NCI-H526 (cell line): ENCODE measurements around the gene B3GNT3.
A peak's percentile ranks its signal among the peaks of the same experiment; 100 is the strongest.

Experiments used
- DNase-seq, 2 experiments: peaks; one replicate each; lab custom pipeline; 2025; lab: John Stamatoyannopoulos, UW

B3GNT3 gene

DNA sequence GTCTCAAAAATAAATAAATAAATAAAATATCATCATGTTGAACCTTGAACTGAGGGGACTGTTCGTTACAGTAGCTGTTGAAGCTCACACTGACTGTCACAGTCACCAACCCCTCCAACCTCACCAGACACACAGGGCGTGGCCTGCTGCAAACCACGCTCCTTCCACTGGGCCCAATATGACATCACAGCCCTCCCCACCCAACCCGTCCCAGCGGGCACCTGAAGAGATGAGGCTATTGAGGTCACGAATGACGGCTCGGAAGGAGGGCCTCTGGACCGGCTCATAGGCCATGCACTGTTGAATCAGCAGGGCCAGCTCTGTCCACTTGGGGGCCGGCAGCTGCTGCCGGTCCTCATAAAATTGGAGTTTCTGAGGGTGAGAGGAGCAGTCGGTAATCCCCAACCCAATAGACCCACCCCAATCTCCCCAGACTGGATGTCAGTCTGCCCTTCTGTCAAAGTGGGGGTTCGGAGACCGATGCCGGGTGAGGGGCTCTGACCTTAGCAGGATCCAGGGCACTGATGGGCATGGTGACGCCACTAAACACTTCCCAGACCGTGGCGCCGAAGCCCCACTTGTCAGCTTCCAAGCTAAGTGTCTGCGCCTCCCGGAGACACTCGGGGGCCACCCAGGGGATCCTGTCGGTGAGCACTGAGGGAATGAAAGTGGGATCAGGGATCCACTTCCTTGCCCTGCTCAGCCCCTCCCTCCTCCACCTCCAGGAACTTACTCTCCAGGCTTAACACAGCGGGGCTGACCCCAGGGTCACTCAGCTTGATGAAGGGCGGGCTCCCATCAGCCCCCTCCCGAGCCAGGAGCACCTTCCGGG is 39.6 kb downstream of the B3GNT3 start:
- no peak for DNase-seq

DNA sequence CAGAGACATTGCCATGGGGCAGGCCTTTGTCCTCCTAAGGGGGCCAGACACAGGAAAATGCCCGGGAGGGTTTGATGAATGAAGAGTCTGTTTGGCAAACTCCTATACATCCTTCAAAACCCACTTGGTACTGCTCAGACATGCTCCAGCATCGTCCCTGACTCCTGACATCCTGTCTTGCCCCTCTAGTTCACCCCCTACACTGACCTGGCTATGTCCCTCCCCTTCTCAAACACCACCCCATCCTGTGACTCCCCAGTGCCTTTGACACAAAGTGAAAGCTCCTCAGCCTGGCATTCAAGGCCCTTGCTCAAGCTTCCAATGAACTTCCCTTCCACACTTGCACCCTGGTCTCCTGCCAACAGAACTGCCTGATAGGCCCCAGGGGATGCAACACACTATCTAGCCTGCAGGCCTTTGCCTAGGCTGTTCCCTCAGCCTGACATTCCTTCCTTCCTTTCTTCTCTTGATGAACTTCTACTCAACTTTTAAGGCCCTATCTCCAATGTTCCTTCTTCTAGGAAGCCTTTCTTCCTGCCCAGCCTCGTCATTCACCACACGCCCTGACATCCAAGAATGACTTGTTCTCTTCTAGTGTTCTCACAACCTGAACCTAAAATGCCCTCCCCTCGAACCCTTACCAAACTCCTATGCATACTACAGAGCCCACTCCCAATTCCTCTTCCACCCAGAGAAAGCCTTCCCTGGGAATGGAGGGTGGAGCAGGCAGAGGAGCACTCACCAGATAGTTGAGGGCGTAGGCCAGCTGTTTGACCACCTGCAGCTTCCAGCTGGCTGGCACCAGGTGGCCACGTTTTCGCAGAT is 40.5 kb downstream of the B3GNT3 start:
- DNase-seq: no peak

DNA sequence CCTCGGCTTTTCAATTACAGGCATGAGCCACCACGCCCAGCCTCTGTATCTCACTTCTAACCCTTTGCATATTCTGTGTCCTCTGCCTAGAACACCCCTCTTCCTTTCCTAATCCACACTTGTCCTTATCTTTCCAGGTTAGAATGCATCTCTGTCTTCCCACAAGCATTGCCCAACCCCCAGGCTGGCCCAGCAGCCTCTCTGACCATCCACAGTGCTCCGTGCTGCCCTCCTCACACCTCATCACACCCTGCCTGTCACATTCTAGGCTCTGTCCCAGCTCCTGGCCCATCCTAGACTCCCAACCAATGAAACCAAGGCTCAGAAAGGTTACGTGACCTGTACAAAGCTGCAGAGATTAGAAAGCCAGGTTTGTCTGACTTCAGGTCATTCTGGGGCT is 41.6 kb downstream of the B3GNT3 start:
- no peak for DNase-seq

DNA sequence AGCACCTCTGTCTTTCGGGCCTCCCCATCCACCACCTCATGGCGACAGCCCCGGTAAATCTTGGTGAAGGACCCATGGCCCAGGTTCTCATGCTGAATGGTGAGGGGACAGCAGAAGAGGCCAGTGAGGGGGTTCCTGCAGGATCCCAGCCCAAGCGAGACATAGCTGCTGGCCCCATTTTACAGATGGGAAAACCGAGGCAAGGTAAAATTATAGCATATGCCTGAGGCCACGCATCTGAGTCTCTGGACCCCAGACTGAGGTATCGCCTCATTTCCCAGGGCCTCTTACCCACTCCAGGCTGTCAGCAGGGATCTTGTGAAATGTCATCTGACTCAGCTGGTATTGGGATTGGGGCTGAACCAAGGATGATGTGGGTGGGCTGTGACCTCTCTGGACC is 43.0 kb downstream of the B3GNT3 start:
- DNase-seq: no peak

DNA sequence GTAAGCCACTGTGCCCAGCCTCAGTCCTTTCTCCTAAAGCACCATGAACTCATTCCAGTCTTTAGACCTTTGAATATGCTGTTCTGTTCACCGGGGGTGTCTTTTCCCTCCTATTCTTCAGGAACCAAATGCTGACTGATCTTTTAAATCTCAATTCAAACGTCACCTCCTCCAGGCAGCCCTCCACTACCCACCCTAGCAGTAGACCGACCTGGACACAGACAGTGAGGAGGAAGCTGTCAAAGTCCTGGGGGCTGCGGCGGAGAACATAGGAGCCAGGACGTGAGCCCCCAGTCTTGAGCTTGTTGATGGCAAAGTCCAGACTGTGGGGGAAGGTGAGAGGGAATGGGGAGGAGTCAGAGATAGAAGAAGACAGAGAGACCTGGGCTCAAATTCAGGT is 45.1 kb downstream of the B3GNT3 start:
- no peak for DNase-seq

DNA sequence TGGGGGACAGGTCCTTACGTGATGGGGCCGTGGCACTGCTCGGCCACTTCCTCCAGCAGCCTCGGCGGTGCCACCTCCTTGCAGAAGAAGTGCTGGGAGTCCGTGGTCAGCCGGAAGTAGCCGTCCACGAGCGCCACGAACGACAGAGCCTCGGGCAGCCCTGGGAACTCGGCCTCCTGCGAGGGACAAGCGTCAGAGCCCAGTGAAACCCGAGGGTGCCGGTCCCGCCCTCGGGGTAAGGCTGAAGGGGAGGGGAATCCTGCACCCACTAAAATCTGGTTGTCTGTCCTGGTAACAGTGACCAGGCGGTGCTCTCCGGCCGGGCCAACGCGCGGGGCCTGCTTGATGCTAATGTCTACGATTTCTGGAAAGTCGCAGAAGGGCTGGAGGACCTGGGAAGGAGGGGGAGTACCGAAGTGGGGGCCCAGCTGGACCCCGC is 46.5 kb downstream of the B3GNT3 start:
- DNase-seq: no peak

DNA sequence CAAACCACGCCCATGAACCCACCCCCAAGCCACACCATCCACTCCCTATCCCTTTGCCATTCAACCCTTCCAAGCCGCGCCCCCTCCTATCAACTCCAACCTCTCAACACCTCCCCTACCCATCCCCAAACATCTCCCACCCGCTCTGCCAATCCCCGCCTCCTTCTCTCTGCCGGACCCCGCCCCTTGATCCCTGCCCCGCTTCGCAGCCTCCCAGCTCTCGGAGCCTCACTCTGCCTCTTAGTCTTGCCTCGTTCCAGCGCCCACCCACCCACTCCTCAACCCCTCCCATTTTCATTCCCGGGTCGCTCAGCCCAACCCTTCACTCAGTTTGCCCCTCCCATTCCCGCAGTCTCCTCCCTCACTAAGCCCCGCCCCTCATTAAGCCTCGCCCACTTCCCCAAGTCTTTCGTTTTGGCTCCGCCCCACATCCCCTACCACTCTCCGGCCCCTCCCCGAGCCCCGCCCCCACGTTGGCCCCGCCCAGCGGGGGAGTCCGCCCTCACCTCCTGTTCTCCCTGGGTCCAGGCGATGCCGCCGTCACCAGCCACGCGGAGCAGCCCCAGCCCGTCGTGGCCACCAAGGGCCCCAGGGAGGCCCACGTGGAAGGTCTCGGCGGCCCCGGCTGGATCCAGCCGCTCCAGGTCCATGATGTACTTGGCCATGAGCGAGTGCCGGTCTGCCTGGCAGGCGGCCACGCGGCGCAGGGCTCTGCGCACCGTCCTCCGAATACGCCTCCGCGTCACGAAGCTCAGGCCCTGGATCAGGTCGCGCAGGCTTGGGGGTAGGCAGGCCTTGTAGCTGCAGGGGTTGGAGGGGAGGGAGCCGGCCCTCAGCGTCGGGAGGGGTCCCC is 47.1 kb downstream of the B3GNT3 start:
- DNase-seq: peak; percentile 59 to 87

DNA sequence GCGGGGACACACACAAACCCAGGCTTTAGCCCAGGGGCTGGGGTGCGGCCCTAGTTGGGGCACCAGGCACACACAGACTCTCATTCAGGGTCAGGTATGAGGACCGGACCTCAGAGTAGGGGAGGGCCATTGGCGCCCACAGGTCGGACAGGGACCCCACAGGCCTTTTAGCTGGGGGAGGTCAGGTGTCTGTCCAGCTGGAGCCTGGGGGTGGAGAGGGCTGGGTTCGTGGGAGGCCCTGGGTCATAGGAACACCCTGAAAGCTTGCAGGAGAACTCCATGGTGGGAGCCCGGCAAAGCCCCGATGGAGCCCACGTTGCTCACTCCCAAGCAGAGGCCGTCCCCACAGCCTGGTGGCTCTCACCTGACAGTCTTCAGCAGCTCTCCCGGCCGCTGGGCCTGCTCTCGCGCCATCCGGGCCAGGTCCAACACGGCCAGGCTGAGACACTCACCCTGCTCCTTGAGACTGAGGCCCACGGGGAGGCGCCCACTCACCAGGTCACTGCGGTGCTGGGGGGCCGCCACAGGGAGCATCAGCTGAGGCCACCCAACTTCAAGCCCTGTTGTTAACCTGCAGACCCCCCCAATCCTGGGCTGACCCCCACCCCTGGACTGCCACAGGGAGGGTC is 47.8 kb downstream of the B3GNT3 start:
- DNase-seq: no peak

DNA sequence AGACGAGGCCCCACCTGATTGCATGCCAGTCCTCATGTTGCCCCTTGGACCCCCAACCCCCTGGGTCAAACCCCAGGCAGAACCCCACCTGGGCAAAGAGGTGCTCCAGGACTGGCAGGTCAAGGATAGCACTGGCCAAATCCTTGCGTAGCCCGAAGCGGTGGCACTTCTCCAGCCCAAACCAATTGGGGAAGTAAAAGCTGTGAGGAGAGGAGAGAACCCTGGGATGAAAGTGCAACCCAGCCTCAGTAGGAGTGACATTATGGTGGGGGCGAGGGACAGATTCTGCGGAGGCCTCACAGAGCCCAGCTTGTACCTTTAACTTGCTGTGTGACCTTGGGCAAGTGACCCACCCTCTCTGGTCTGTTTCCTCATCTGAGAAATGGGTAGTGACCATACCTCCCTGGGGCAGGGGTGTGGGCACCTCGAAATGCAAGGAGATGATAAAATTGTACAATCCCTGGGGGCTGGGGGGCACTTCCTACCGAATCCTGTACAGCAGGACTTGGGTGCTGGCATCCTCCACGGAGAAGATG is 48.4 kb downstream of the B3GNT3 start:
- DNase-seq: no peak

DNA sequence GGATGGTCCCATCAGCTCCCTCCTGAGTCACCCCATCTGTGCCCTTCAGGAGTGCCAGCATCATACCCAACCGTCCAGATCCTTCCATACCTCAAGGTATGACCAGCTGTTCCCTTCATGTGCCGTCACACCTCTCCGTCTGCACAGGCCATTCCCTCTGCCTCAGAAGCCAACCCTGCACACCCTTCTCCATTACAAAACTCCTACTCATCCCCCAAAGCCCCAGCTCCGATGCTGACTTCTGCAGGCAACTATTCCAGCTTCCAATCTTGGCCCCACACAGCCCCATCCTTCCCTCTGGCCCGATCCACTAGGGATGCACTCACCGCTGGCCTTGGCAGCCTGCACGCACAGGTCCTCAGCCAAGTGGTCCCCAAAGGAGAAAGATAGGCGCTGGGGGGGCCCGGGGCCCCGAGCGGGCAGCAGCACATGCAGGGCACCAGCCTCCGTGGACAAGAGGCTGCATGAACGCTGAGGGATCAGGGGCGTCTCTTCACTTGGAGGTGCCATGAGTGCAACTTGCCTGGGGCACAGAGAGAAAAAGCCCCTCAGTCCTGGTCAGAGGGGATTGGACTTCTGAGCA is 49.1 kb downstream of the B3GNT3 start:
- no peak for DNase-seq

DNA sequence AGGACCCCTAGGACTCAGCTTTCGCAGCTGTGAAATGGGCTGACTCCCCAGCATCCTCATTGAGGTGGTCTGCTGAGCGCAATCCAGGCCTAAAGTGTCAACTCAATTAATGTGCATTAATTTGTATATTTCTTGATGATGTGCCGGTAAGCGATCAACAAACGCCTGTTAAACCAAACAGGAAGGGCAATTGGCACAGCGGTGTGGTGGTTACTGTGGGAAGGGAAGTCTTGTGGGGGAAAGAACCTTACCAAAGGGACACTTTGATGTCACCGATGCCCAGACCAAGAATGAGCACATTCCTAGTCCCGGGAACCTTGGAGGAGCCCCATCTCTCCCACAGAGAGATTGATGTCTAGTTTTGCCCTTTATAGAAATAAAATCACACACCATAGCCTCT is 51.2 kb downstream of the B3GNT3 start:
- no peak for DNase-seq

DNA sequence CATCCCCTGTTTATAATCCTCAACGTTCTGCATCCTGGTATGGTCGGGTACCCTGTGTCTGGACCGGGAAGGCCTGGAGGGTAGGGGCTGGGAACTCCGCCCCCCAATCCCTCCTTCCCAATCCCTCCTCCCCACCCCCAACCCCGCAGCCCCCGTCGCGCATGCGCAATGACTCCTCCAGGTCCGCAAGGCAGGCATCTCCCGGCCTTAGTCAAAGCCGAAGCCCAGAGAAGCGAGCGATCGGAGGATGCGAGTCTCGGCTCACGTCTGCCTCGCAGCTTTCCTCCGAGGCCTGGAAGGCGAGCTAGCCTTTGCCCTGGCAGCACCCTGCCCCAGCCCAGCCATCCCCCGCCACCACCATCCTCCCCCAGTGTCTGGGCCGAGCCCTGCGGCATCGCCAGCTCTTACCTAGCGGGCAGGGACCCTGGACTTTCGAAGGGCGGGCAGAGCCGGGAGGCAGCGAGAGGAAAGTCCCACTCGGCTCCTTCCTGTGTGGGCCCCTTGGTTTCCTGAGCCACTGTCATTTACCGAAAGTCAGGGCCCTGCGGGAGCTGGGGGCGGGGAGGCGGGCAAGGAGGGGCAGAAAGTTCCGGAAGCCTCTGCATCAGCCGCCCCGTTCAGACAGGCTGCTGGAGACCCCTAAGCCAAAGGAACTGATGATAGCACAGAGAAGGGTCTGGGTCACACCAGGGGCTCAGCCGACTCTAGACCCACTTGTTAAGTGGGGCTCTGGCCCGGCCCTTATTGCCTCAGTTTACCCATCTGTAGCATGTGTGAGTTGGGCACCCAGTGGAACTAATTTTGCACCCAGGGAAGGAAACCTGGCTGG is 52.8 kb downstream of the B3GNT3 start, which contains the start of gene JAK3:
Gene JAK3 (minus strand): TSS at position 445 of the 829 bp plus-strand sequence. CDS start 3,565 bp downstream, outside the sequence.
- peak in 1 of 2 experiments; percentile 59 for DNase-seq

DNA sequence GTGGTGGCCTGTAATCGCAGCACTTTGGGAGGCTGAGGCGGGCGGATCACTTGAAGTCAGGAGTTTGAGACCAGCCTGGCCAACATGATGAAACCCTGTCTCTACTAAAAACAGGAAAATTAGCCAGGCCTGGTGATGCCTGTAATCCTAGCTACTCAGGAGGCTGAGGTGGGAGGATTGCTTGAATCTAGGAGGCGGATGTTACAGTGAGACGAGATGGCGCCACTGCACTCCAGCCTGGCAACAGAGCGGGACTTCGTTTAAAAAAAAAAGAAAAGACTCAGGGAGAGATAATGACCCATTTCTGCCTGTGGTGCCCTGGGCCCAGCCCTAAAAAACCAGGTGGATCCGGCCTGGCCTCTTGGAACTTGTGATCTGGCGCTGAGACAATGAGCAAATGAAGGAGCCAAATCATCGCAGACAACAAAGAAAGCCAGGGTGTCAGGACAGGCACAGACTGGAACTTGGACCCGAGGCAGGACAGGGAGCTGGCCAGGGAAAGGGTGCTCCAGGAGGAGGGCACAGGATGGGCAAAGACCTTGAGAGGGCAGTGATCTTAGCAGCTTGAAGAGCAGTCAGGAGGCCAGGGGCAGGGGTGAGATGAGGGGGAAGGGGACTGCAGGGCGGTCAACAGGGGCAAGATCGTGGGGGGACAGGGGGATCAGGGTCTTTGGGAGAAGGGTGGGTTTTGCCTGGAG is 53.8 kb downstream of the B3GNT3 start:
- no peak for DNase-seq

DNA sequence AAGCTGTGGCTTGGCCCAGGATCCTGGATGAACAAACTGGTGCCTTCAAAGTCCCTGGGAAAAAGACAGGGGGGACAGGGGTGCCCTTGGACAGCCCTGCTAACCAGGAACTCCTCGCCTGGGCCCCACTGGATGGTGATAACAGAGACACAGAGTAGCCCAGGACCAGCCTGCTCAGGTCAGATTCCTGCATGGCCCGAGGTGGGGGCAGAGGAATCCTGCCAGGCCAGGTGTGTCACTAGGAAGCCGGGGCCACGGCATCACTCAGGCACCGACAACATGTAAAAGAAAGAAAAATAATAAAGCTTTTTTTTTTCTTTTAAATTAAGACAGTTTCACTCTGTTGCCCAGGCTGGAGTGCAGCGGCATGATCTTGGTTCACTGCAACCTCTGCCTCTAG is 59.1 kb downstream of the B3GNT3 start:
- no peak for DNase-seq

DNA sequence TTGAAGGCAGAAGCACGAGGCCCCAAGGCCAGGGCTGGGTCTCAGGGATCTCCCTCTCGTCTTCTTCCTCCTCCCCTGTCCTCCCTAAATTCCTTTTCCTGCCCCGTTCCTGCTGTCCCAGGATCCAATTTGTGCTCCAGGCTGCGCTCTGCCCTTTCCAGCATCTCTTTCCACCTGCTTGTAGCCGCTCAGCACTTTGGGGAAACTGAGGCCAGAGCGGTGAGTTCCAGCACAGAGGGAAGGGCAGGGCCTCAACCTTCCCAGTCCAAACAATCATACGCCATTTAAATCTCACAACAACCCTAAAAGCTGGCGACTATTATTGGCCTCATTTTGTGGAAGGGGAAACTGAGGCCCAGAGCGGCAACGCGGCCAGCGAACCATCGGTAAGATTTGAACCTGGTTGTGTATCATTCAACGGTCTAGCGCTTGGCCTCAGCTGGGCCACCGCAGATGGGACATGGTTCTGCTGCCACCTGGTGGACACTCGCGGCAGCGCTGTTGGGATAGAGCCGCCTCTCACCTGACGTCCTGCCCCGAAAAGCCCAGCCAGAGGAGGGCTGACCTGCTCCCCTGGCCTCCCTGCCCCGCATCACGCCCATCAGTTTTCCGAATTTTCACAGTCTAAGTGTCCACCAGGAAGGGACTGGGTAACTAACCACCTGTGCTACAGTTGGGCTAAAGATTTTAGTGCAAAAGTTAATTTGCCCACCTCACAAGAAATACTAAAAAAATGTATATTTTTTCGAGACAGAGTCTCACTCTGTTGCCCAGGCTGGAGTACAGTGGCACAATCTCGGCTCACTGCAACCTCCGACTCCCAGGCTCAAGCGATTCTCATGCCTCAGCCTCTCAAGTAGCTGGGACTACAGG is 60.6 kb downstream of the B3GNT3 start:
- DNase-seq: peak in 1 of 2 experiments; percentile 74

DNA sequence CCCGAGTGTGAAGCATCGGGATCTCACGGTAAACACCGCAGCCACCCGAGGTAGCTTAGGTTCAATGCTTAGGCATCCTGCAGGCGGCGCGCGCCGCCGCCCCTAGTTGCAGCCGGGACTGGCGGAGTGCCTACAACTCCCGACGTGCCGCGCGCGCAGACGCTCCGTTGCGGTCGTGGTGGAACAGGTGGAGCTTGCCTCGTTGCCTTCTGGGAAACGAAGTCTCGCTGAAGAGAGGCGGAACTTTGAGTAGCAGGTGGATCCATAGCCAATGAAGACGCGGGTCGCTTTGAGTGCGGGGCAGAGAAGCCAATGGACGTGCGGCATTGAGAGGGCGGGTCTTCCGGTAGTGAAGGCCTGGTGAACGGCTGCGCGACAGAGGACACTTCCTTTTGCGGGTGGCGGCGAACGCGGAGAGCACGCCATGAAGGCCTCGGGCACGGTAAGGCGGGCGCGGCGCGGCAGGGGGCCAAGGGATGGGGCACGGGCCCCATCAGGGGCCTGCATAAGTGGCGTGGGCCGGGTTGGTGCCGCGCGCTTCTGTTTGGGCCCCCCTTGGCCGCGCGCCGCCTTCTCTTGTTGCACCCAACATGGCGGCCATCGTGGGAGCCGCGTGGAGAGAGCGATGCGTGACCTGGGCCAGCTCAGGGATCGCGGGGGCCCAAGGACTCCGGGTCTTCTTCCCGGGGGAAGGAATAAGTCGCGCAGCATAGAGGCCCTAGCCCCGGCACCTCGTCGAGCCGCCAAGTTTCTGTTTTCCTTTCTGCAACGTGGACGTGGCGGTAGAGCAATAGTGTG is 64.8 kb downstream of the B3GNT3 start, which contains the start of gene RPL18A:
Gene RPL18A (plus strand): TSS at position 378 of the 798 bp plus-strand sequence. CDS start 47 bp downstream, at position 425.
- DNase-seq: peak; percentile 98

DNA sequence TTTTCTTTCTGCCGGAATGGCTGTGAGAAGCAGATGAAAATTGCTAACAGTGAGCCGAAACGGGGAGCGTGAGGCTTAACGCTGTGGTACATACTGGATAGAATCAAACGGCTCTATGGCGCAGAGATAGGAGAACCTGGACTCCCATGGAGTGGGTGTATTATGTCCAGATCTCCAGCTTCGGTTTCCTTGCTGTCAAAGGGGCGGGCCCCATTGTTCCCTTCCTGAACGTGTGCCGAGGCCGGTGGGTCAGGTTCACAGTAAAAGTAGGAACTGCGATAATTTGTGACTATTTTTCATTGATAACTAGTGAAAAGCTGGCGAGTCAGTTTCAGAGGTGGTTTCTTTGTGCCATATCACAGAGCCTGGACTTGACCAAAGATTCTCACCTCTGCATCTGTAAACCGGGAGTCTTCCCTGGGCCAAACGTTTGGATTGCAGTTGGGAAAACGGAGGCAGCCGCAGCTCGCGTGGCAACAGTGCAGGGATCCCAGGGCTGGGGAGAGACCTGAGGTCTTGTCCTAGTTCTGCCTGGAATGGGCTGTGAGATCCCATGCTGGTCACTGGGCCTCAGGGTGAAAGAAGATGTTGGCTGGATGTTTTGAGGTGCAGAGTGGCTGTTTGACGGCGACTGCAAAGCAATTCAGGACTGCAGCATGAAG is 65.5 kb downstream of the B3GNT3 start:
- no peak for DNase-seq
